A549 (cell line): Measurements from ENCODE around the gene DDX59.

ENCODE experiments used
- CHD2 ChIP-seq: fragments of 150-350 bp; IDR thresholded peaks from 2 replicates; pipeline ENCODE4 v1.6.1; 2014; ENCODE audit warnings: low read length; ENCODE audit not compliant: partially characterized antibody
- ELK1 ChIP-seq: fragments of 150-350 bp; IDR thresholded peaks from 2 replicates; pipeline ENCODE4 v1.6.1; 2014; ENCODE audit warnings: low read depth, mild to moderate bottlenecking, low read length
- GATA3 ChIP-seq: IDR thresholded peaks from 2 replicates; pipeline ENCODE4 v1.6.1; 2012; ENCODE audit warnings: borderline replicate concordance
- HDAC2 ChIP-seq: fragments of 200-600 bp; sonication (generic); IDR thresholded peaks from 2 replicates; pipeline ENCODE4 v1.6.1; 2016
- HEYL ChIP-seq: fragments of 250-450 bp; sonication (Bioruptor Pico); IDR thresholded peaks from 2 replicates; pipeline ENCODE4 v1.8.0; 2021; ENCODE audit warnings: mild to moderate bottlenecking, moderate library complexity
- HOXA7 ChIP-seq: fragments of 250-450 bp; sonication (Bioruptor Pico); IDR thresholded peaks from 2 replicates; pipeline ENCODE4 v1.5.0; 2020; ENCODE audit warnings: mild to moderate bottlenecking, moderate library complexity
- NR3C1 ChIP-seq: fragments of >200 bp; sonication (Bioruptor Twin); formaldehyde crosslinking; IDR thresholded peaks from 3 replicates; pipeline ENCODE4 v1.6.1; 2017
- POLR2A ChIP-seq: IDR thresholded peaks from 2 replicates; pipeline ENCODE4 v1.6.1; 2012; ENCODE audit warnings: mild to moderate bottlenecking, low read length
- RFX5 ChIP-seq: fragments of 450-650 bp; IDR thresholded peaks from 2 replicates; pipeline ENCODE4 v1.7.1; 2014; ENCODE audit warnings: antibody characterized with exemption, mild to moderate bottlenecking, moderate library complexity
- SMC3 ChIP-seq: fragments of >200 bp; sonication (Bioruptor Twin); formaldehyde crosslinking; IDR thresholded peaks from 3 replicates; pipeline ENCODE4 v1.6.1; 2018; ENCODE audit warnings: inconsistent platforms
- TF ChIP-seq, protein P1 (sequence below): fragments of 200-600 bp; sonication (generic); IDR thresholded peaks from 2 replicates; pipeline ENCODE4 v1.6.1; 2016; ENCODE audit warnings: antibody characterized with exemption, mild to moderate bottlenecking, moderate library complexity
- TF ChIP-seq, protein P2 (sequence below): fragments of >200 bp; sonication (Bioruptor Twin); formaldehyde crosslinking; IDR thresholded peaks from 3 replicates; pipeline ENCODE4 v1.5.1; 2016
- TF ChIP-seq, protein P3 (sequence below): IDR thresholded peaks from 2 replicates; pipeline ENCODE4 v1.6.1; 2012
- TF ChIP-seq, protein P4 (sequence below): fragments of 450-650 bp; IDR thresholded peaks from 2 replicates; pipeline ENCODE4 v1.6.1; 2014; ENCODE audit warnings: antibody characterized with exemption

GRCh38 chr1:200694738-200695137, 25.0 kb upstream of the DDX59 start:
- TF ChIP-seq, protein P1, sequence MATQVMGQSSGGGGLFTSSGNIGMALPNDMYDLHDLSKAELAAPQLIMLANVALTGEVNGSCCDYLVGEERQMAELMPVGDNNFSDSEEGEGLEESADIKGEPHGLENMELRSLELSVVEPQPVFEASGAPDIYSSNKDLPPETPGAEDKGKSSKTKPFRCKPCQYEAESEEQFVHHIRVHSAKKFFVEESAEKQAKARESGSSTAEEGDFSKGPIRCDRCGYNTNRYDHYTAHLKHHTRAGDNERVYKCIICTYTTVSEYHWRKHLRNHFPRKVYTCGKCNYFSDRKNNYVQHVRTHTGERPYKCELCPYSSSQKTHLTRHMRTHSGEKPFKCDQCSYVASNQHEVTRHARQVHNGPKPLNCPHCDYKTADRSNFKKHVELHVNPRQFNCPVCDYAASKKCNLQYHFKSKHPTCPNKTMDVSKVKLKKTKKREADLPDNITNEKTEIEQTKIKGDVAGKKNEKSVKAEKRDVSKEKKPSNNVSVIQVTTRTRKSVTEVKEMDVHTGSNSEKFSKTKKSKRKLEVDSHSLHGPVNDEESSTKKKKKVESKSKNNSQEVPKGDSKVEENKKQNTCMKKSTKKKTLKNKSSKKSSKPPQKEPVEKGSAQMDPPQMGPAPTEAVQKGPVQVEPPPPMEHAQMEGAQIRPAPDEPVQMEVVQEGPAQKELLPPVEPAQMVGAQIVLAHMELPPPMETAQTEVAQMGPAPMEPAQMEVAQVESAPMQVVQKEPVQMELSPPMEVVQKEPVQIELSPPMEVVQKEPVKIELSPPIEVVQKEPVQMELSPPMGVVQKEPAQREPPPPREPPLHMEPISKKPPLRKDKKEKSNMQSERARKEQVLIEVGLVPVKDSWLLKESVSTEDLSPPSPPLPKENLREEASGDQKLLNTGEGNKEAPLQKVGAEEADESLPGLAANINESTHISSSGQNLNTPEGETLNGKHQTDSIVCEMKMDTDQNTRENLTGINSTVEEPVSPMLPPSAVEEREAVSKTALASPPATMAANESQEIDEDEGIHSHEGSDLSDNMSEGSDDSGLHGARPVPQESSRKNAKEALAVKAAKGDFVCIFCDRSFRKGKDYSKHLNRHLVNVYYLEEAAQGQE: no peak
- TF ChIP-seq SMC3: no peak
- TF ChIP-seq, protein P2, sequence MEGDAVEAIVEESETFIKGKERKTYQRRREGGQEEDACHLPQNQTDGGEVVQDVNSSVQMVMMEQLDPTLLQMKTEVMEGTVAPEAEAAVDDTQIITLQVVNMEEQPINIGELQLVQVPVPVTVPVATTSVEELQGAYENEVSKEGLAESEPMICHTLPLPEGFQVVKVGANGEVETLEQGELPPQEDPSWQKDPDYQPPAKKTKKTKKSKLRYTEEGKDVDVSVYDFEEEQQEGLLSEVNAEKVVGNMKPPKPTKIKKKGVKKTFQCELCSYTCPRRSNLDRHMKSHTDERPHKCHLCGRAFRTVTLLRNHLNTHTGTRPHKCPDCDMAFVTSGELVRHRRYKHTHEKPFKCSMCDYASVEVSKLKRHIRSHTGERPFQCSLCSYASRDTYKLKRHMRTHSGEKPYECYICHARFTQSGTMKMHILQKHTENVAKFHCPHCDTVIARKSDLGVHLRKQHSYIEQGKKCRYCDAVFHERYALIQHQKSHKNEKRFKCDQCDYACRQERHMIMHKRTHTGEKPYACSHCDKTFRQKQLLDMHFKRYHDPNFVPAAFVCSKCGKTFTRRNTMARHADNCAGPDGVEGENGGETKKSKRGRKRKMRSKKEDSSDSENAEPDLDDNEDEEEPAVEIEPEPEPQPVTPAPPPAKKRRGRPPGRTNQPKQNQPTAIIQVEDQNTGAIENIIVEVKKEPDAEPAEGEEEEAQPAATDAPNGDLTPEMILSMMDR: no peak
- TF ChIP-seq, protein P3, sequence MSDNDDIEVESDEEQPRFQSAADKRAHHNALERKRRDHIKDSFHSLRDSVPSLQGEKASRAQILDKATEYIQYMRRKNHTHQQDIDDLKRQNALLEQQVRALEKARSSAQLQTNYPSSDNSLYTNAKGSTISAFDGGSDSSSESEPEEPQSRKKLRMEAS: no peak
- no peak for TF ChIP-seq NR3C1
- TF ChIP-seq, protein P4, sequence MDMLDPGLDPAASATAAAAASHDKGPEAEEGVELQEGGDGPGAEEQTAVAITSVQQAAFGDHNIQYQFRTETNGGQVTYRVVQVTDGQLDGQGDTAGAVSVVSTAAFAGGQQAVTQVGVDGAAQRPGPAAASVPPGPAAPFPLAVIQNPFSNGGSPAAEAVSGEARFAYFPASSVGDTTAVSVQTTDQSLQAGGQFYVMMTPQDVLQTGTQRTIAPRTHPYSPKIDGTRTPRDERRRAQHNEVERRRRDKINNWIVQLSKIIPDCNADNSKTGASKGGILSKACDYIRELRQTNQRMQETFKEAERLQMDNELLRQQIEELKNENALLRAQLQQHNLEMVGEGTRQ: no peak
- no peak for TF ChIP-seq RFX5
- TF ChIP-seq HOXA7 (CRISPR knock-in tag): no peak
- TF ChIP-seq CHD2: no peak
- no peak for TF ChIP-seq POLR2A
- no peak for TF ChIP-seq HEYL (CRISPR knock-in tag)
- TF ChIP-seq HDAC2: no peak
- no peak for TF ChIP-seq ELK1
- no peak for TF ChIP-seq GATA3
